OCI-LY1 (cell line): ENCODE results near the gene LUZP1.

Experiments
- H2AFZ ChIP-seq: fragments of 200-600 bp; sonication (generic), shearing (Covaris generic); 2 replicates; pipeline ENCODE4 v1.6.0; 2014; ENCODE audit warnings: antibody characterized with exemption, mild to moderate bottlenecking, low read length
- H3F3A ChIP-seq: fragments of 200-600 bp; sonication (generic), shearing (Covaris generic); 2 replicates; pipeline ENCODE4 v1.6.0; 2014; ENCODE audit warnings: mild to moderate bottlenecking, antibody characterized with exemption, low read length, moderate library complexity; ENCODE audit not compliant: insufficient read depth
- H3K27ac ChIP-seq: fragments of 200-600 bp; sonication (generic); 2 replicates; pipeline ENCODE4 v1.5.1; 2014; ENCODE audit warnings: low read length, mixed run types, mild to moderate bottlenecking, low read depth; ENCODE audit not compliant: poor library complexity, severe bottlenecking
- H3K27me3 ChIP-seq: fragments of 200-600 bp; sonication (generic); 2 replicates; pipeline ENCODE4 v1.6.0; 2014; ENCODE audit warnings: antibody characterized with exemption, mild to moderate bottlenecking, low read length, moderate library complexity; ENCODE audit not compliant: insufficient read depth
- H3K36me3 ChIP-seq: fragments of 200-600 bp; sonication (generic); 2 replicates; pipeline ENCODE4 v1.6.1; 2014; ENCODE audit warnings: mild to moderate bottlenecking, antibody characterized with exemption, low read length, moderate library complexity, mixed read lengths; ENCODE audit not compliant: insufficient read depth
- H3K4me1 ChIP-seq: fragments of 200-600 bp; sonication (generic); 2 replicates; pipeline ENCODE4 v1.5.1; 2014; ENCODE audit warnings: mild to moderate bottlenecking, low read length, moderate library complexity; ENCODE audit not compliant: insufficient read depth, severe bottlenecking
- H3K4me2 ChIP-seq: fragments of 200-600 bp; sonication (generic), shearing (Covaris generic); 2 replicates; pipeline ENCODE4 v1.6.1; 2014; ENCODE audit warnings: low read length
- H3K4me3 ChIP-seq: fragments of 200-600 bp; sonication (generic); 2 replicates; pipeline ENCODE4 v1.5.1; 2014; ENCODE audit warnings: low read length, low read depth, mild to moderate bottlenecking, mixed read lengths; ENCODE audit not compliant: poor library complexity, severe bottlenecking
- H3K79me2 ChIP-seq: fragments of 200-600 bp; shearing (Covaris generic); 2 replicates; pipeline ENCODE4 v1.6.1; 2016; ENCODE audit warnings: mixed run types, low read length, mixed read lengths; ENCODE audit not compliant: insufficient read depth
- H3K9ac ChIP-seq: fragments of 200-600 bp; sonication (generic), shearing (Covaris generic); 2 replicates; pipeline ENCODE4 v1.6.1; 2014; ENCODE audit warnings: mild to moderate bottlenecking, low read length, mixed read lengths
- H3K9me2 ChIP-seq: fragments of 200-600 bp; sonication (generic), shearing (Covaris generic); 2 replicates; pipeline ENCODE4 v1.6.1; 2014; ENCODE audit warnings: low read depth, mild to moderate bottlenecking, low read length, mixed read lengths
- H3K9me3 ChIP-seq: fragments of 200-600 bp; shearing (Covaris generic); 2 replicates; pipeline ENCODE4 v1.6.1; 2014; ENCODE audit warnings: low read length, mixed read lengths
- H4K20me1 ChIP-seq: fragments of 200-600 bp; sonication (generic), shearing (Covaris generic); 2 replicates; pipeline ENCODE4 v1.6.0; 2016; ENCODE audit warnings: mild to moderate bottlenecking, low read length; ENCODE audit not compliant: insufficient read depth
- CTCF ChIP-seq: fragments of 200-600 bp; sonication (generic), shearing (Covaris generic); IDR thresholded peaks from 2 replicates; pipeline ENCODE4 v1.5.1; 2017; ENCODE audit warnings: mild to moderate bottlenecking, antibody characterized with exemption, low read length, moderate library complexity, mixed read lengths
- EZH2 ChIP-seq: fragments of 200-600 bp; sonication (generic), shearing (Covaris generic); IDR thresholded peaks from 2 replicates; pipeline ENCODE4 v1.8.0; 2017; ENCODE audit warnings: borderline replicate concordance, mixed run types, mild to moderate bottlenecking, antibody characterized with exemption, low read length, moderate library complexity, mixed read lengths

LUZP1 gene

GRCh38 chr1:23065385-23065784, 103.3 kb downstream of the LUZP1 start:
- Histone ChIP-seq H3K4me3 (no peak overlapping the region), H3K9me3 (no peaks in the 10 kb centered on the region), H3K79me2 (no peaks in the 10 kb centered on the region), H2AFZ (no peak overlapping the region), H3K36me3 (peaks cover 81% of the 10 kb centered on the region), H3F3A (no peaks in the 10 kb centered on the region), H4K20me1 (no peaks in the 10 kb centered on the region), H3K4me2 (no peak overlapping the region), H3K9me2 (no peaks in the 10 kb centered on the region), H3K4me1 (no peaks in the 10 kb centered on the region), H3K27ac (no peak overlapping the region), H3K27me3 (no peaks in the 10 kb centered on the region), H3K9ac (no peak overlapping the region)
- TF ChIP-seq EZH2 (no peak), CTCF (no peak)

DNA sequence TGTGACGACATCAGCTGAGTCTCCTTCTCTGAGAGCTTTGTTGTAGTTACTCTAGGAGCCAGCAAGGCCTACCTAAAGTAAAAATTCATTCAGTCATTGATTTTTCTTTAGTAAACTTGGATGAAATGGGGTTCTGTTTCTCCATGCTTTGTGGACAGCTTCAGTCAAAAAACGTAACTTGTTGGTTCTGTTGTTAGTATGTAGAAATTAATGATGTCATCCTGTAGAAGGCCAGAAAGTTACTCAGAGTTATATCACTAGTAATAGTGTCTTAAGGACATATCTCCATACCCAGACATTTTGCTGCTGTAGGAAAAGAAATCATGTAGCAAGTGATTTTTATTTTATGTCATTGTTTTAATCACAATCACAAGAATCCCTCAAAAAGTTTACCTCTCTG, 106.4 kb downstream of the LUZP1 start:
- H3K27me3 ChIP-seq: no peaks in the 10 kb centered on the region
- no peaks in the 10 kb centered on the region for H3K79me2 ChIP-seq
- H3K9me2 ChIP-seq: no peaks in the 10 kb centered on the region
- no peak overlapping the region for H3K27ac ChIP-seq
- TF ChIP-seq EZH2 (no peak), CTCF (no peak)
- no peaks in the 10 kb centered on the region for H3F3A ChIP-seq
- H4K20me1 ChIP-seq: no peaks in the 10 kb centered on the region
- H3K36me3 ChIP-seq: peaks cover 85% of the 10 kb centered on the region
- no peak overlapping the region for H3K9ac ChIP-seq
- no peak overlapping the region for H3K4me3 ChIP-seq
- no peaks in the 10 kb centered on the region for H3K4me1 ChIP-seq
- no peaks in the 10 kb centered on the region for H3K9me3 ChIP-seq
- no peak overlapping the region for H2AFZ ChIP-seq
- H3K4me2 ChIP-seq: no peak overlapping the region

DNA sequence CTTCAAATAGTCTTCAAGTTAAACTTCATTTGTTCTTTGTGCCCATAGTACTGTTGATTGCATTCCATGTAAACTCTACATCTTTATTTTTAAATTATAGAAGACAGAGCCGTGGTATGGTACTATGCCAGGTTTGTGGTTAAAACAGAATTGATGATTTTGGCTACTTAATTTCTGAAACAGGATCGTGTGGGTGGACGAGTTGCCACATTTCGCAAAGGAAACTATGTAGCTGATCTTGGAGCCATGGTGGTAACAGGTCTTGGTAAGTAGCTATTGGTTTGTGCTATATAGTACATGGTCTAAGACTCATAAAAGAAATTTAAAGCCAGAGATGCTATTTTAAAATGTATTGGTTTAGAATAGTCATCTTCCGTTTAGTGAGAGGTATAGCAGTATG, 111.4 kb downstream of the LUZP1 start:
- no peak for TF ChIP-seq EZH2
- TF ChIP-seq CTCF: no peak
- H4K20me1 ChIP-seq: no peaks in the 10 kb centered on the region
- H3F3A ChIP-seq: no peaks in the 10 kb centered on the region

More for the DNA sequence above, 111.4 kb downstream of the LUZP1 start:
- Histone ChIP-seq H3K9me3 (no peaks in the 10 kb centered on the region), H3K4me3 (no peak overlapping the region), H3K9me2 (no peaks in the 10 kb centered on the region; the same call in 1 of the 2 replicates), H3K27me3 (no peaks in the 10 kb centered on the region), H3K4me1 (no peaks in the 10 kb centered on the region), H3K79me2 (no peaks in the 10 kb centered on the region), H3K27ac (no peak overlapping the region), H3K4me2 (no peak overlapping the region), H3K9ac (no peak overlapping the region), H2AFZ (no peak overlapping the region), H3K36me3 (peaks cover 93% of the 10 kb centered on the region)
